Measurements from ENCODE around the gene DGKQ. TPM values are rescaled to one million over a fixed set of nuclear protein-coding genes. Genes with fewer than 3 reads are reported as not detected.
A peak's percentile ranks its signal among the peaks of the same experiment; 100 is the strongest.

Gene DGKQ
- total and polyA plus RNA-seq, 2 of the 8 experiments (the other 6 are each of a cell fraction or from before 2014, with no cell fraction given) = 7.3 to 9.7 TPM

- peak overlapping the region; percentile 32; the same call in 1 of the 2 replicates for H3K18ac ChIP-seq (ENCODE audit: extremely low read depth, low read length)
- ChIA-PET POLR2A (ENCODE audit: partially characterized antibody) (no interaction called here), CTCF (ENCODE audit: partially characterized antibody) (no interaction called here)
- H3K4ac ChIP-seq (replicated peaks; ENCODE audit: insufficient read length, low read depth, low read length) = no peak overlapping the region
- H3K56ac ChIP-seq (replicated peaks; ENCODE audit: insufficient read length, low read depth, low read length) = no peak overlapping the region
- H4K5ac ChIP-seq (ENCODE audit: insufficient read length, low read depth, low read length) = no peak overlapping the region
- no peak overlapping the region for H2BK5ac ChIP-seq (ENCODE audit: low read depth, low read length)
- H2BK15ac ChIP-seq (ENCODE audit: low read length) = no peak overlapping the region
- no peak overlapping the region for H2BK120ac ChIP-seq (replicated peaks; ENCODE audit: low read depth, low read length)
- FAIRE-seq = no peak
- peaks cover 0 to 6% (median 3%) of the 10 kb centered on the region in 4 experiments; a peak in 4 of 7 replicates for H3K4me1 ChIP-seq (replicated peaks in 1 of 4; ENCODE audit: control insufficient read depth in 3 of 4, insufficient read depth in 4 of 4, low read length in 3 of 4)
- H3K27ac ChIP-seq (ENCODE audit: low read depth, low read length) = no peak overlapping the region
- DNase-seq (ENCODE audit: low read depth in 1 of 2, low spot score in 2 of 2) = no peak
- no peak overlapping the region for H4K91ac ChIP-seq (replicated peaks; ENCODE audit: insufficient read length, low read length)
- H3K79me2 ChIP-seq (ENCODE audit: control insufficient read depth in 1 of 2, insufficient read depth in 2 of 2, low read length in 2 of 2) = no peaks in the 10 kb centered on the region
- no peaks in the 10 kb centered on the region for H3K9me3 ChIP-seq (ENCODE audit: insufficient read depth in 2 of 2, low read depth in 1 of 2, low read length in 1 of 2)
- H3K36me3 ChIP-seq (ENCODE audit: control insufficient read depth in 2 of 4, insufficient read depth in 4 of 4, low read length in 3 of 4) = no peaks in the 10 kb centered on the region
- no peak overlapping the region for H2BK20ac ChIP-seq (ENCODE audit: low read length)
- H2BK12ac ChIP-seq (ENCODE audit: low read depth, low read length) = no peak overlapping the region
- H4K8ac ChIP-seq (ENCODE audit: extremely low read depth, insufficient read depth, low read length) = no peak overlapping the region
- 83% methylated on average over 17 of the region's 17 CpGs; no CpG with 5 or more reads in 1 of the 2 experiments for WGBS, 2 experiments (ENCODE audit: extremely low coverage in 1 of 2, insufficient coverage in 1 of 2, insufficient read length in 1 of 2, insufficient replicate concordance in 2 of 2, low coverage in 1 of 2, low lambda C conversion rate in 2 of 2, missing lambda C conversion rate in 1 of 2)
- H3K79me1 ChIP-seq (ENCODE audit: low read depth, low read length) = no peaks in the 10 kb centered on the region
- no peak overlapping the region for H3K23ac ChIP-seq (ENCODE audit: insufficient read length)
- no peaks in the 10 kb centered on the region for H4K20me1 ChIP-seq (replicated peaks in 1 of 2; ENCODE audit: control insufficient read depth in 1 of 2, insufficient read depth in 2 of 2, low read length in 2 of 2)
- peaks cover 0 to 18% (median 12%) of the 10 kb centered on the region in 4 experiments; a peak in 6 of 7 replicates for H3K27me3 ChIP-seq (replicated peaks in 1 of 4; ENCODE audit: control insufficient read depth in 3 of 4, extremely low read depth in 1 of 4, insufficient read depth in 3 of 4, low read length in 3 of 4)
- H3K9ac ChIP-seq (replicated peaks in 1 of 4; ENCODE audit: extremely low read depth in 1 of 4, low read depth in 3 of 4, low read length in 3 of 4) = no peak overlapping the region
- peaks cover 5% of the 10 kb centered on the region; the same call in 1 of the 2 replicates for H3K23me2 ChIP-seq (ENCODE audit: low read depth, low read length)
- no peak overlapping the region for H3K4me2 ChIP-seq (ENCODE audit: insufficient read depth in 1 of 2, low read depth in 2 of 2, low read length in 2 of 2)
- H2AFZ ChIP-seq (ENCODE audit: low read length) = no peak overlapping the region
- no peak overlapping the region for H2AK5ac ChIP-seq (ENCODE audit: low read depth, low read length)
- no peak overlapping the region for H3K14ac ChIP-seq (ENCODE audit: insufficient read length)
- no peak overlapping the region for H3K4me3 ChIP-seq (ENCODE audit: extremely low read depth in 1 of 4, insufficient read depth in 2 of 4, low read depth in 3 of 4, low read length in 4 of 4)
Measured at GRCh38 chr4:982291-982690, 8.9 kb upstream of the DGKQ start.

Measured in H1 (cell line).